GM12878 (cell line): ENCODE results near the gene SLC2A5. TPM values are rescaled to one million over a fixed set of nuclear protein-coding genes. Genes with fewer than 3 reads are reported as not detected.

Experiments used
- ATAC-seq: fragments of 200-7000 bp; cut with Tn5 transposase; 3 replicates; pipeline ENCODE4 v1.9.1; 2020; ENCODE audit warnings: mild to moderate bottlenecking, moderate library complexity
- BruUV-seq: library from RNA; stranded (reverse); fragments of 400-500 nt; replicated peaks from 2 replicates; lab custom pipeline; 2021; lab: Mats Ljungman, UMichigan
- CTCF ChIA-PET: fragments of 300-600 bp; sonication (Branson Sonifier 250); formaldehyde crosslinking; extraction: SDS; loops from one replicate; lab custom pipeline; 2021; ENCODE audit warnings: inconsistent platforms; lab: Yijun Ruan, JAX
- POLR2A ChIA-PET: fragments of 350-600 bp; formaldehyde crosslinking; extraction: SDS; loops from one replicate; lab custom pipeline; 2021; ENCODE audit warnings: inconsistent platforms; lab: Charles Lee
- RAD21 ChIA-PET: fragments of 300-600 bp; sonication (Branson Sonifier 250); formaldehyde crosslinking; loops from one replicate; lab custom pipeline; 2023; ENCODE audit warnings: antibody characterized with exemption; ENCODE audit not compliant: unreplicated experiment; lab: Charles Lee
- SMC1A ChIA-PET: fragments of 300-600 bp; sonication (Branson Sonifier 250); formaldehyde crosslinking; loops from one replicate; lab custom pipeline; 2023; ENCODE audit not compliant: unreplicated experiment, uncharacterized antibody; lab: Charles Lee
- DNase-seq: peaks from one replicate; pipeline ENCODE4 v3.0.0-alpha.2; 2011; ENCODE audit warnings: low read depth, low spot score
- FAIRE-seq: peaks from 3 replicates; lab custom pipeline; 2011; peaks lifted over from hg19 to GRCh38; lab: Jason Lieb, UNC
- H2AFZ ChIP-seq: 2 replicates; pipeline ENCODE4 v1.6.0; 2011; ENCODE audit warnings: low read depth, low read length, control low read depth; ENCODE audit not compliant: control insufficient read depth
- H3K27ac ChIP-seq: 2 replicates; pipeline ENCODE4 v1.5.1; 2011; ENCODE audit warnings: control low read depth; ENCODE audit not compliant: control insufficient read depth, insufficient read depth
- H3K27me3 ChIP-seq, 2 experiments: replicated peaks in 1 of 2; 2 replicates each; pipeline versions ENCODE4 v1.6.0 to v1.6.1; 2011; ENCODE audit warnings: low read length in 1 of 2; ENCODE audit not compliant: control insufficient read depth in 2 of 2, insufficient read depth in 2 of 2
- H3K36me3 ChIP-seq, 2 experiments: 2 replicates each; pipeline ENCODE4 v1.5.1; 2011; ENCODE audit warnings: low read length in 1 of 2; ENCODE audit not compliant: control insufficient read depth in 2 of 2, insufficient read depth in 2 of 2
- H3K4me1 ChIP-seq: 2 replicates; pipeline ENCODE4 v1.6.1; 2011; ENCODE audit warnings: mild to moderate bottlenecking, low read length, moderate library complexity, mixed read lengths; ENCODE audit not compliant: control insufficient read depth, insufficient read depth
- H3K4me2 ChIP-seq: 2 replicates; pipeline ENCODE4 v1.6.0; 2011; ENCODE audit warnings: control low read depth; ENCODE audit not compliant: control insufficient read depth, insufficient read depth
- H3K4me3 ChIP-seq: fragments of 200-600 bp; sonication (generic); 2 replicates; pipeline ENCODE4 v1.5.1; 2016
- H3K79me2 ChIP-seq: 2 replicates; pipeline ENCODE4 v1.6.0; 2011; ENCODE audit warnings: low read length; ENCODE audit not compliant: control insufficient read depth, insufficient read depth
- H3K9ac ChIP-seq: 2 replicates; pipeline ENCODE4 v1.8.0; 2011; ENCODE audit warnings: low read length, control low read depth, mixed read lengths; ENCODE audit not compliant: control insufficient read depth, insufficient read depth
- H3K9me3 ChIP-seq: replicated peaks from 3 replicates; pipeline ENCODE4 v1.5.1; 2011; ENCODE audit warnings: mild to moderate bottlenecking, low read length; ENCODE audit not compliant: control insufficient read depth, insufficient read depth
- H4K20me1 ChIP-seq: 2 replicates; pipeline ENCODE4 v1.6.0; 2011; ENCODE audit not compliant: control insufficient read depth, insufficient read depth
- ATF7 ChIP-seq: fragments of 450-650 bp; IDR thresholded peaks from 2 replicates; pipeline ENCODE4 v1.6.1; 2016; ENCODE audit warnings: low read depth, mild to moderate bottlenecking
- IKZF1 ChIP-seq: fragments of 450-650 bp; conservative IDR thresholded peaks from 2 replicates; pipeline ENCODE4 v1.6.1; 2017; ENCODE audit warnings: antibody characterized with exemption, mild to moderate bottlenecking
- KDM1A ChIP-seq: fragments of 200-600 bp; sonication (generic); IDR thresholded peaks from 2 replicates; pipeline ENCODE4 v1.6.1; 2016; ENCODE audit warnings: borderline replicate concordance
- MEF2A ChIP-seq: IDR thresholded peaks from 2 replicates; pipeline ENCODE4 v1.6.1; 2011; ENCODE audit warnings: low read depth, mild to moderate bottlenecking, low read length, moderate library complexity; ENCODE audit not compliant: insufficient read depth
- MYC ChIP-seq: IDR thresholded peaks from 2 replicates; pipeline ENCODE4 v1.6.1; 2011; ENCODE audit warnings: mild to moderate bottlenecking, low read length, moderate library complexity, inconsistent platforms; ENCODE audit not compliant: insufficient read depth, insufficient replicate concordance, insufficient read length, severe bottlenecking
- RAD21 ChIP-seq: IDR thresholded peaks from 2 replicates; pipeline ENCODE4 v1.6.1; 2011; ENCODE audit warnings: mild to moderate bottlenecking, low read depth, low read length, moderate library complexity; ENCODE audit not compliant: insufficient read depth
- RFX5 ChIP-seq: IDR thresholded peaks from 2 replicates; pipeline ENCODE4 v1.6.1; 2011; ENCODE audit warnings: low read depth, low read length, improper control_type of control experiment
- SMAD5 ChIP-seq: IDR thresholded peaks from 2 replicates; pipeline ENCODE4 v1.6.1; 2016; ENCODE audit warnings: antibody characterized with exemption, low read depth
- SMARCA5 ChIP-seq: fragments of 450-650 bp; IDR thresholded peaks from 2 replicates; pipeline ENCODE4 v1.6.1; 2017; ENCODE audit warnings: mild to moderate bottlenecking
- TCF3 ChIP-seq: IDR thresholded peaks from 2 replicates; pipeline ENCODE4 v1.6.1; 2012; ENCODE audit warnings: low read depth, mild to moderate bottlenecking, low read length, borderline replicate concordance; ENCODE audit not compliant: insufficient read depth
- ZBED1 ChIP-seq: IDR thresholded peaks from 2 replicates; pipeline ENCODE4 v1.6.1; 2016; ENCODE audit warnings: borderline replicate concordance
- ZNF384 ChIP-seq: IDR thresholded peaks from 2 replicates; pipeline ENCODE4 v1.6.1; 2012; ENCODE audit warnings: low read depth, mild to moderate bottlenecking, low read length, improper control_type of control experiment, borderline replicate concordance
- WGBS: methylation state at CpG from one replicate; pipeline ENCODE4 v1.1.6; 2016; ENCODE audit warnings: low lambda C conversion rate; ENCODE audit not compliant: insufficient replicate concordance, insufficient coverage; ENCODE audit errors: missing lambda C conversion rate; 5-methylcytosine and 5-hydroxymethylcytosine counted together
- in situ Hi-C: fragments of 300-500 bp; cut with MboI; formaldehyde crosslinking; loops from 9 replicates; pipeline ENCODE4 v1.14.3; 2018; ENCODE audit warnings: mixed read lengths
- intact Hi-C: fragments of 100-400 bp; cut with micrococcal nuclease; formaldehyde crosslinking; loops from one replicate; pipeline ENCODE4 v1.14.2; 2022; ENCODE audit not compliant: unreplicated experiment
- polyA plus RNA-seq, 11 experiments: library from polyadenylated mRNA; depleted of rRNA in 4 of 11; unstranded in 6 of 11; stranded (reverse) in 5 of 11; fragments of >200 nt; fragmentation: Nextera tagmentation in 4 of 11; fragmentation: Illumina TruSeq in 1 of 11; extraction: Ambion mirVana in 4 of 11; extraction: Trizol in 1 of 11; gene quantifications; 1 replicate in 1 of 11; 2 replicates in 10 of 11; pipeline versions ENCODE4 v1.2.1 to v1.2.3, GENCODE V29; 2011 to 2016; ENCODE audit warnings: inconsistent platforms in 2 of 11, missing spikeins in 2 of 11, low read depth in 1 of 11
- total RNA-seq, 4 experiments: library from RNA; depleted of rRNA in 3 of 4; stranded (reverse); fragments of >200 nt in 3 of 4; fragmentation: Illumina TruSeq in 1 of 4; extraction: Trizol in 1 of 4; gene quantifications; 2 replicates each; pipeline versions ENCODE4 v1.2.1 to v1.2.3, GENCODE V29; 2013 to 2021
- TF ChIP-seq, protein P1 (sequence below): IDR thresholded peaks from 2 replicates; pipeline ENCODE4 v1.6.1; 2012; ENCODE audit warnings: improper control_type of control experiment, low read depth, low read length; ENCODE audit not compliant: insufficient replicate concordance
- TF ChIP-seq, protein P2 (sequence below): IDR thresholded peaks from 2 replicates; pipeline ENCODE4 v1.6.1; 2012; ENCODE audit warnings: low read depth, low read length, improper control_type of control experiment

SLC2A5 gene
- total and polyA plus RNA-seq, 10 of the 15 experiments (the other 5 are each of a cell fraction or from before 2014, with no cell fraction given), result 4.5 to 76.6 (median 23.9) TPM

DNA sequence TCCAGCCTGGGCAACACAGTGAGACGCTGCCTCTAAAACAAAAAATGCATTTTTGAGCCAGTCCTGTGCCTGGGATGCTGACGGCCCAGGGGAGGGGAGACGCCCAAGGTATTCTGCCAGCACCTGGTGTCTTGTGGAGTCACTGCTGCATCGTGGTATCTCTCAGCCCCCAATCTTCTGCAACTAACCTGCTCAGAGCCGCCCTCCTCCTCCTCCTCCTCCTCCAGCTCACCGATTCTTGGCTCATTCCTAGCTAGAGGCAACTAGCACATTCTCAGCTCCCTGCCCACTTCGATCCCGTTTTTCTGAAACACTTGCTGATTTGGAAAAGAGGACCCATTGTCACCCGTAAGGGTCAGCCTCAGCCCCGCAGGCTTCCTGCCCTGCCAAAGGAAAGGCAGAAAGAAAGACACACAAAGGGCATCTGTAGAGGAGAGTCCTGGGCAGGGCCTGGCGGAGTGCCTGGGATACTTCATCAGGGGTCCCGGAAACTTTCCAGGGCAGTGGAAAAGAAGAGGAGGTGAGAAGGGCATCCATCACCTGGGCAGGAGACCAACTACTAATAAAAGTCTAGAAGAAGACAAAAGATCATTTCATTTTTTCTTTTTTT, 38.7 kb upstream of the SLC2A5 start:
- no TSS peak for BruUV-seq
- no peaks in the 10 kb centered on the region for H3K9me3 ChIP-seq
- 85% methylated on average over 11 of the region's 12 CpGs for WGBS
- no peaks in the 10 kb centered on the region; a peak in 1 of 4 replicates for H3K36me3 ChIP-seq
- TF ChIP-seq KDM1A, result no peak
- no peak for TF ChIP-seq ZBED1
- TF ChIP-seq, protein P1, sequence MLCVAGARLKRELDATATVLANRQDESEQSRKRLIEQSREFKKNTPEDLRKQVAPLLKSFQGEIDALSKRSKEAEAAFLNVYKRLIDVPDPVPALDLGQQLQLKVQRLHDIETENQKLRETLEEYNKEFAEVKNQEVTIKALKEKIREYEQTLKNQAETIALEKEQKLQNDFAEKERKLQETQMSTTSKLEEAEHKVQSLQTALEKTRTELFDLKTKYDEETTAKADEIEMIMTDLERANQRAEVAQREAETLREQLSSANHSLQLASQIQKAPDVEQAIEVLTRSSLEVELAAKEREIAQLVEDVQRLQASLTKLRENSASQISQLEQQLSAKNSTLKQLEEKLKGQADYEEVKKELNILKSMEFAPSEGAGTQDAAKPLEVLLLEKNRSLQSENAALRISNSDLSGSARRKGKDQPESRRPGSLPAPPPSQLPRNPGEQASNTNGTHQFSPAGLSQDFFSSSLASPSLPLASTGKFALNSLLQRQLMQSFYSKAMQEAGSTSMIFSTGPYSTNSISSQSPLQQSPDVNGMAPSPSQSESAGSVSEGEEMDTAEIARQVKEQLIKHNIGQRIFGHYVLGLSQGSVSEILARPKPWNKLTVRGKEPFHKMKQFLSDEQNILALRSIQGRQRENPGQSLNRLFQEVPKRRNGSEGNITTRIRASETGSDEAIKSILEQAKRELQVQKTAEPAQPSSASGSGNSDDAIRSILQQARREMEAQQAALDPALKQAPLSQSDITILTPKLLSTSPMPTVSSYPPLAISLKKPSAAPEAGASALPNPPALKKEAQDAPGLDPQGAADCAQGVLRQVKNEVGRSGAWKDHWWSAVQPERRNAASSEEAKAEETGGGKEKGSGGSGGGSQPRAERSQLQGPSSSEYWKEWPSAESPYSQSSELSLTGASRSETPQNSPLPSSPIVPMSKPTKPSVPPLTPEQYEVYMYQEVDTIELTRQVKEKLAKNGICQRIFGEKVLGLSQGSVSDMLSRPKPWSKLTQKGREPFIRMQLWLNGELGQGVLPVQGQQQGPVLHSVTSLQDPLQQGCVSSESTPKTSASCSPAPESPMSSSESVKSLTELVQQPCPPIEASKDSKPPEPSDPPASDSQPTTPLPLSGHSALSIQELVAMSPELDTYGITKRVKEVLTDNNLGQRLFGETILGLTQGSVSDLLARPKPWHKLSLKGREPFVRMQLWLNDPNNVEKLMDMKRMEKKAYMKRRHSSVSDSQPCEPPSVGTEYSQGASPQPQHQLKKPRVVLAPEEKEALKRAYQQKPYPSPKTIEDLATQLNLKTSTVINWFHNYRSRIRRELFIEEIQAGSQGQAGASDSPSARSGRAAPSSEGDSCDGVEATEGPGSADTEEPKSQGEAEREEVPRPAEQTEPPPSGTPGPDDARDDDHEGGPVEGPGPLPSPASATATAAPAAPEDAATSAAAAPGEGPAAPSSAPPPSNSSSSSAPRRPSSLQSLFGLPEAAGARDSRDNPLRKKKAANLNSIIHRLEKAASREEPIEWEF, result no peak
- no peak for TF ChIP-seq RAD21
- no peak for TF ChIP-seq TCF3
- no peak for TF ChIP-seq MEF2A
- TF ChIP-seq SMARCA5, result no peak
- TF ChIP-seq IKZF1, result no peak
- TF ChIP-seq, protein P2, sequence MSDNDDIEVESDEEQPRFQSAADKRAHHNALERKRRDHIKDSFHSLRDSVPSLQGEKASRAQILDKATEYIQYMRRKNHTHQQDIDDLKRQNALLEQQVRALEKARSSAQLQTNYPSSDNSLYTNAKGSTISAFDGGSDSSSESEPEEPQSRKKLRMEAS, result no peak
- no peak for TF ChIP-seq ZNF384
- no peak for TF ChIP-seq RFX5
- TF ChIP-seq MYC, result no peak
- no peak for TF ChIP-seq ATF7
- TF ChIP-seq SMAD5, result no peak
- TF ChIP-seq, all 136 proteins: peak for 0
- Histone ChIP-seq H4K20me1 (no peaks in the 10 kb centered on the region), H3K4me1 (peaks cover 19% of the 10 kb centered on the region), H3K4me2 (no peak overlapping the region), H3K27me3 (no peaks in the 10 kb centered on the region), H2AFZ (no peak overlapping the region), H3K4me3 (no peak overlapping the region), H3K79me2 (no peaks in the 10 kb centered on the region), H3K9ac (no peak overlapping the region), H3K27ac (no peak overlapping the region)
- intact Hi-C loops, result no loop called here
- ChIA-PET SMC1A (interaction anchor here (0.7 to 3.6 kb wide), 3 partner anchors 9 to 88 kb away, joined by 3 to 18 read pairs (median 4); no protein-coding TSS in a partner anchor), POLR2A (no interaction called here), CTCF (interaction anchor here (0.6 to 6.5 kb wide), 7 partner anchors 17 to 197 kb away, joined by 3 to 117 read pairs (median 6); no protein-coding TSS in a partner anchor), RAD21 (interaction anchor here (0.7 kb wide), 1 partner anchor 254 kb away, joined by 4 read pairs; no protein-coding TSS in a partner anchor)
- FAIRE-seq (no peak), DNase-seq (no peak), ATAC-seq (no peak)
- in situ Hi-C loops, result loop anchor here (10.0 kb wide), 1 partner anchor 193 kb away; no protein-coding TSS in a partner anchor
